Heart left ventricle (tissue), 13 donors: ENCODE measurements around the gene UBXN4.

Experiments
- CTCF ChIP-seq, 12 donors: fragments of 200-600 bp; sonication (generic) in 4 of 12; IDR thresholded peaks; one replicate each; pipeline versions ENCODE4 v1.5.0 to v1.8.0; 2018 to 2022; ENCODE audit warnings: antibody characterized with exemption in 12 of 12, mild to moderate bottlenecking in 5 of 12
- POLR2A ChIP-seq, 2 donors: fragments of 450-650 bp; IDR thresholded peaks; one replicate each; pipeline ENCODE4 v1.6.1; 2017; ENCODE audit warnings: antibody characterized with exemption in 2 of 2, mild to moderate bottlenecking in 2 of 2, moderate library complexity in 2 of 2
- donor health status: ischemic (EF 13 %, LVEDD 7.1; RV severe dilation, severe dysfunction).
- donor health status: DM: no; HTN: yes; CAD: no.
- donor health status: DM: no; HTN: no; CAD: no.
- donor health status: ischemic (EF 25% LVEDD 6.9; RV normal size, moderate dysfunction).
- donor health status: ischemic (EF 25% LVEDD 5.7; RV mildly dilated, moderate dysfunction).
- donor health status: ischemic (EF 35%, LVEDD 5.7; RV mildly dilated, moderate dysfunction).
- donor health status: nonischemic (EF 11% LVEDD 7.7; RV severe dilation, severe dysfunction).
- donor health status: DM: yes; HTN: yes; CAD: no.
- donor health status: PGD.
- donor health status: ischemic (EF 29% LVEDD 5.4; RV normal size, mild dysfunction).
- donor health status: nonischemic (EF 23%, LVEDD 6.1; RV moderate dilation, normal function).

GRCh38 chr2:135742325-135742757 lies 686 bp downstream of the UBXN4 start:
- TF ChIP-seq CTCF (IDR thresholded peaks at IDR 0.05) (no peak), POLR2A (IDR thresholded peaks at IDR 0.05) (no peak)
